NOMO-1 (cell line): ENCODE results near the gene GRM3.

Experiments used
- DNase-seq, 2 experiments: peaks; one replicate each; lab custom pipeline; 2025; ENCODE audit not compliant: unreplicated experiment in 2 of 2; lab: John Stamatoyannopoulos, UW

GRM3 gene

GRCh38 chr7:86784765-86785164 lies 141.1 kb downstream of the GRM3 start:
- no peak for DNase-seq

GRCh38 chr7:86785641-86786040 lies 141.9 kb downstream of the GRM3 start:
- DNase-seq: peak; percentile 68 to 94

GRCh38 chr7:86786376-86786775 lies 142.7 kb downstream of the GRM3 start:
- no peak for DNase-seq

- no peak for DNase-seq
These were observed 145.2 kb downstream of the GRM3 start for GRCh38 chr7:86788948-86789347.

- DNase-seq: no peak
These were observed 146.7 kb downstream of the GRM3 start for GRCh38 chr7:86790383-86790782.

GRCh38 chr7:86792260-86792659 lies 148.6 kb downstream of the GRM3 start:
- no peak for DNase-seq

GRCh38 chr7:86793136-86793535 lies 149.4 kb downstream of the GRM3 start:
- no peak for DNase-seq

- peak in 1 of 2 experiments; percentile 21 for DNase-seq
These were observed 171.1 kb downstream of the GRM3 start for GRCh38 chr7:86814661-86815379.

GRCh38 chr7:86815556-86815955 lies 171.8 kb downstream of the GRM3 start:
- DNase-seq: no peak

- DNase-seq: no peak
These were observed 175.2 kb downstream of the GRM3 start for GRCh38 chr7:86818903-86819302.

- DNase-seq: no peak
These were observed 180.1 kb downstream of the GRM3 start for GRCh38 chr7:86823769-86824168.

- no peak for DNase-seq
These were observed 181.6 kb downstream of the GRM3 start for GRCh38 chr7:86825264-86825663.

- no peak for DNase-seq
These were observed 183.2 kb downstream of the GRM3 start for GRCh38 chr7:86826948-86827347.

GRCh38 chr7:86833360-86833759 lies 189.7 kb downstream of the GRM3 start:
- no peak for DNase-seq

- no peak for DNase-seq
These were observed 193.5 kb downstream of the GRM3 start for GRCh38 chr7:86837235-86837634.

- no peak for DNase-seq
These were observed 200.9 kb downstream of the GRM3 start for GRCh38 chr7:86844608-86845007.

- no peak for DNase-seq
These were observed 202.9 kb downstream of the GRM3 start for GRCh38 chr7:86846494-86847190.

GRCh38 chr7:86848226-86848625 lies 204.5 kb downstream of the GRM3 start:
- no peak for DNase-seq

GRCh38 chr7:86851566-86851965 lies 207.9 kb downstream of the GRM3 start:
- no peak for DNase-seq

GRCh38 chr7:86863452-86863851 lies 219.7 kb downstream of the GRM3 start:
- DNase-seq: no peak

GRCh38 chr7:86867163-86867762 lies 223.6 kb downstream of the GRM3 start:
- no peak for DNase-seq

GRCh38 chr7:86876146-86876545 lies 232.4 kb downstream of the GRM3 start:
- no peak for DNase-seq
